GM18861 (cell line): ENCODE measurements around the gene KRT37.

Experiments used
- ATAC-seq: cut with Tn5 transposase; IDR thresholded peaks from one replicate; pipeline ENCODE4 v1.9.1; 2021; ENCODE audit not compliant: unreplicated experiment

KRT37 gene

GRCh38 chr17:41424111-41424635, at the start of gene KRT37:
Gene KRT37, minus strand, starts transcription at chr17:41424585. Its CDS starts 62 bp downstream, at chr17:41424523.
- no peak for ATAC-seq

- ATAC-seq = no peak
Observed at GRCh38 chr17:41468346-41468745, 44.0 kb upstream of the KRT37 start.

GRCh38 chr17:41467561-41467960, 43.2 kb upstream of the KRT37 start:
- no peak for ATAC-seq

DNA sequence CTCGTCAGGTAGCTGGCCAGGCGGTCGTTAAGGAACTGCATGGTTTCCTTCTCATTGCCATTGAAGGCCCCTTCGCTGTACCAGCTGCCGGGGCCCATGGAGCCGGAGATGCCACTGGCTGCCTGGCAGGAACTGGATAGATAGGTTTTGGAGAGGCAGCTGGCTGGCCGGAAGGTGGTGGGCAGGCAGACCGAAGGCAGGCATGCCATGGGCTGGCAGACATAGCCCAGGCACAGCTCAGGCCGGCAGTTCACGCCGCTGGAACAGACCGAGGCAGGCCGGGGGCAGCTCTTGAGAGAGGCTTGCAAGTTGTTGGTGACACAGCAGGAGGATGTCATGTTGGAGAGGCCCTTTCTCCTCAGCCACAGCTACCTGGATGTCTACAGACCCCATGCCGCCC, 42.6 kb upstream of the KRT37 start, which contains the start of gene KRT32:
KRT32 (minus strand) TSS at position 399 of the 400 bp plus-strand sequence; CDS start at position 338, 61 bp downstream.
- ATAC-seq = no peak

DNA sequence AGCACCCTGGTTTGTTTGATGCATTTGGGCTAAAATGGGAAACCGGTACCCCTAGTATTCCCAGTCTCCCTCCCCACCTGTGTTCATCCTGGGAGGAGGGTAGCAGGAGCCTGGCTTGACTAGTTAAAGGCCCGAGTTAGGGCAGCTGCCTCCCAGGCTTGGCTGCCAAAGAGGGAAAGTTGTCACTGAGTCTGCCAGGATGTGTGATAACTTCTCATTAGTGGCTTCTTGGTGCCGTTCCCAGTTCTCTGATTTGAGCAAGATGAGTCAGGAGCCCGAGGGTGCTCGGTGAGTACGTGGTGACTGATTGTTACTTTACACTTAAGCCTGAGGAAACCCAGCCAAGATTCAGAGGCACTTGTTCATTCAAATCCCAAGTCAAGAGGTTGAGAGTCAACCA, 40.3 kb upstream of the KRT37 start:
- no peak for ATAC-seq

- no peak for ATAC-seq
Observed at GRCh38 chr17:41464173-41464572, 39.8 kb upstream of the KRT37 start.

- no peak for ATAC-seq
Observed at GRCh38 chr17:41463746-41464145, 39.4 kb upstream of the KRT37 start.

- ATAC-seq = no peak
Observed at GRCh38 chr17:41462705-41463104, 38.3 kb upstream of the KRT37 start.

GRCh38 chr17:41457676-41458075, 33.3 kb upstream of the KRT37 start:
- no peak for ATAC-seq

GRCh38 chr17:41456204-41456603, 31.8 kb upstream of the KRT37 start:
- ATAC-seq = no peak

- ATAC-seq = no peak
Observed at GRCh38 chr17:41455236-41455635, 30.9 kb upstream of the KRT37 start.

DNA sequence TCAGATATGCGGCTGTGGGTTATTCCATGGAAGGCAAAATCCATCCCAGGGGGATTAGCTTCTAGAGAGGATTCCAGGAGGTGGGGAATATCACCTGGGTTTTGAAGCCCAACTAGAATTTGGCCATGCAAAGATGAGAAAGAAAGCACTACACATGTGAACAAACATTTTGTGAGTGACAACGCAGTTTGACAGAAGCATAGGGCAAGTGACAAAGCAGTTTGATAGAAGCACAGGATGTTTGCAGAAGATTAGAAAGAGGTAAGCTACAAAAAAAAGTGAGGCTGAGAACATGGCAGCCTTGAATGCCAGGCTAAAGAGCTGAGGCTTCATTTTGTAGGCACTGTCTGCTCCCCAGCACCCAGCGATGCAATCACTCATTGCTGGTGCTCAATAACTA, 28.7 kb upstream of the KRT37 start:
- ATAC-seq = no peak

GRCh38 chr17:41452281-41452680, 27.9 kb upstream of the KRT37 start:
- ATAC-seq = no peak

DNA sequence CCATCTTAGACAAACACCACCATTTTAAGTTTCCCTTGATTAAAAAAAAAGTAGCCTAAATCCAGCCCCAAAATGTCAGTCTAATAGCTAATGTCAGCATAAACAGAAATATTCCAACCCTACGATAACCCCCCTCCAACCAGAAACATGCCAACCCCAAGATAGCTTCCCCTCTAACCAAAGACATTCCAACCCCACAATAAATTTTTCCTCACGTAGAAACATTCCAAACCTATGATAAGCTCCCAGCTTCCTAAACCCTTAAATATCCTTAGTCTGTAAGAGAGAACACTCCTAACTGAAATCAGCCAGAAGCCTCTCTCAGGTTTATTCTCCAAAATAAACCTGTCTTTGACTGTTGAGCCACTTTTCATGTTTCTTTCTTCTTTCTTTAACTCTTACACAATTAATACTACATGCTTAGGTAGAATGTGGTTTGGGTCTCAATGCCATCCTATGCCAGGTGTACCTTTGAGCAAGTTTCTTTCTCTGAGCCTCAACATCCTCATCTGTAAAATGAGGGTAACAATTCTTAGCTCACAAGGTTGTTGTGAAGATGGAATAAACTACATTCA, 26.9 kb upstream of the KRT37 start:
- ATAC-seq = no peak

DNA sequence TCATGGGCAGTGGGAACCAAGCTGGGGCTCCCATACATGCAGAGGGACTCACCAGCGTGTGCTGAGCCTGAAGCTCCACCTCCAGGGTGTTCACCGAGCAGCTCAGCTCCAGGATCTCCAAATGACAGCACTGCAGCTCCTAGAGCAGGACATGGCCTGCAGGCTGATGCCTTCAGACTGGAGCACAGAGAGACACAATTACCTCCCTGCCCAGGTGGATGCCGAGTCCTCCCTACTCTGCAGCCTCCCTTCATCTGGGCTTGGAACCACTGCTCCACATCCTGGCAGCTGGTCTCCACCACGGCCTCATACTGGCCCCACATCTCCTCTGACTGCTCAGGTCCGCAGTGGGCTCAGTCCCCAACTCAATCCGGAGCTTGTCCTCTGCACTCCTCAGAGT, 24.6 kb upstream of the KRT37 start:
- no peak for ATAC-seq

- ATAC-seq = no peak
Observed at GRCh38 chr17:41448506-41448905, 24.1 kb upstream of the KRT37 start.

- no peak for ATAC-seq
Observed at GRCh38 chr17:41446806-41447205, 22.4 kb upstream of the KRT37 start.

DNA sequence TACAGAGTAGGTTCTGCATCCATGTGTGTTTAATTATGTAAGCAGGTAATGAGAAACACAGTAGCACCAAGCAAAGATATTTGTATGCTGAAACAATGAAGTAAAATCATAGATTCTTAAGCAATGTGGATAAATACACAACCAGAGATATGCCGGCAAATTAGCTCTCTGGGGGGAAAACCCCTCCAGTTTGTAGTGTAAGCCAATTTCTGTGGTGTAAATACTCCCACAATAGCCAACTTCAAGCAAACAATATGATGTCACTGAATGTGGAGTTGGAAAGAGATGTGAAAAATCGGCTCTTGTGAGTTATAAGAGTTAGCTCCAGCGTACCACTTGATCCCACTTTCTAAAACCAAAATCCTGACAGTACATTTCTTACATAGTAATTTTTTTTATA, 20.3 kb upstream of the KRT37 start:
- ATAC-seq = no peak

DNA sequence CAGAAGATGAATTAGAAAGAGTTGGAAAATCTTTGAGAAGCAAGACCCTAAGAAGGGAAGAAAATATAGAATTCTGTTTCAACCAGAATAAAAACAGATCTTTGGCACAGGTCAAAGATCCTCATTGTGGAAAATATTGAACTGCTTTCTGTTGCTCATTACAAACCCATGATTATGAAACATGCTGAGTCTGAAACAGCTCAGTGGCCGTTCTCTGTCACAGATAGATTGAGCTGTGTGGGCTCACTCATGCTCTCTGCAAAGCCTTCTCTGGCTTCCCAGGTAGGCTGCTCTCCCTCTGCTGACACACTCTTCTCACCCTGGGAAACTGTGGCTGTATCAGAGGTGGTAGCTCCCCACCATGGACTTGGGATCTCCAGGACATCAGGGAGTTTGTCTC, 19.8 kb upstream of the KRT37 start:
- no peak for ATAC-seq

GRCh38 chr17:41442739-41443138, 18.4 kb upstream of the KRT37 start:
- no peak for ATAC-seq

- ATAC-seq = no peak
Observed at GRCh38 chr17:41440531-41441033, 16.2 kb upstream of the KRT37 start, which contains the start of gene KRT38. Gene KRT38, minus strand, starts transcription at chr17:41440983. Its CDS starts 62 bp downstream, at chr17:41440921.

DNA sequence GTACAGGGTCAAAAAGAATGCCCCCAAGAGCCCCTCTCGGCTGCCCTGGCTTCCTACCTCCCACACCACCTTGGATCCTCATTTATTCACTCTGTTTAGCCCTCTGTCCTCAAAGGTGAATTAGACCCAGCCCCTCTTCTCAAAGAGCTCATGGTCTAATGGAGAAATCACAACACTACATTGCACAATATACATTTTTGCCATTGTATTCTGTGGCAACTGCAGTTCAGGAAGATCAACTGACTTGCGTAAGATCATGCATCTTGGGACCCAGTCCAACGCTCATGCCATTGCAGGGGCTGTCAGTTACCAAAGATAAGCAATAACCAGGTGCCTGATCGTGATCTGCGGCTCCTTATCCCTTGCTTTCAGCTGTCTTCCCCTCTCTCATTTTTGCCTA, 15.0 kb upstream of the KRT37 start:
- ATAC-seq = no peak

- ATAC-seq = no peak
Observed at GRCh38 chr17:41437769-41438168, 13.4 kb upstream of the KRT37 start.
